Keratinocyte (primary cell): ENCODE measurements around the gene CERK. TPM values are rescaled to one million over a fixed set of nuclear protein-coding genes. Genes with fewer than 3 reads are reported as not detected.

Experiments used
- DNase-seq: peaks from one replicate; pipeline ENCODE4 v3.0.0-alpha.2; 2011; ENCODE audit warnings: low read depth, missing footprints, low spot score
- FAIRE-seq: peaks from 2 replicates; lab custom pipeline; 2011; peaks lifted over from hg19 to GRCh38; lab: Jason Lieb, UNC
- H2AFZ ChIP-seq: 2 replicates; pipeline ENCODE4 v1.6.0; 2012; ENCODE audit warnings: low read length, control low read depth, inconsistent platforms; ENCODE audit not compliant: control insufficient read depth
- H3K27ac ChIP-seq: 2 replicates; pipeline ENCODE4 v1.5.1; 2011; ENCODE audit warnings: low read length; ENCODE audit not compliant: control insufficient read depth, insufficient read depth
- H3K27me3 ChIP-seq: 3 replicates; pipeline ENCODE4 v1.6.0; 2011; ENCODE audit warnings: low read length; ENCODE audit not compliant: control insufficient read depth, insufficient read depth; ENCODE audit errors: extremely low read depth
- H3K36me3 ChIP-seq, 2 experiments: 2 replicates in 1 of 2; 3 replicates in 1 of 2; pipeline ENCODE4 v1.5.1; 2011; ENCODE audit warnings: low read length in 2 of 2, mild to moderate bottlenecking in 1 of 2; ENCODE audit not compliant: control insufficient read depth in 2 of 2, insufficient read depth in 2 of 2; ENCODE audit errors: extremely low read depth in 1 of 2
- H3K4me1 ChIP-seq: 3 replicates; pipeline ENCODE4 v1.5.1; 2011; ENCODE audit warnings: low read length; ENCODE audit not compliant: control insufficient read depth, insufficient read depth; ENCODE audit errors: extremely low read depth
- H3K4me2 ChIP-seq: 3 replicates; pipeline ENCODE4 v1.6.0; 2011; ENCODE audit warnings: low read depth, low read length; ENCODE audit not compliant: control insufficient read depth, insufficient read depth; ENCODE audit errors: extremely low read depth
- H3K4me3 ChIP-seq, 3 experiments: fragments of 200-600 bp in 1 of 3; sonication (generic) in 1 of 3; 2 replicates in 2 of 3; 3 replicates in 1 of 3; pipeline ENCODE4 v1.5.1; 2011 to 2016; ENCODE audit warnings: low read length in 3 of 3, mild to moderate bottlenecking in 3 of 3, control low read depth in 2 of 3, inconsistent platforms in 1 of 3, low read depth in 1 of 3, mixed read lengths in 1 of 3, mixed run types in 1 of 3, moderate library complexity in 1 of 3; ENCODE audit not compliant: control insufficient read depth in 2 of 3, insufficient read depth in 2 of 3; ENCODE audit errors: extremely low read depth in 1 of 3
- H3K79me2 ChIP-seq: 2 replicates; pipeline ENCODE4 v1.6.0; 2012; ENCODE audit warnings: low read length; ENCODE audit not compliant: control insufficient read depth, insufficient read depth
- H3K9ac ChIP-seq: 3 replicates; pipeline ENCODE4 v1.6.0; 2011; ENCODE audit warnings: low read length; ENCODE audit not compliant: control insufficient read depth, insufficient read depth; ENCODE audit errors: extremely low read depth
- H3K9me1 ChIP-seq: 3 replicates; pipeline ENCODE4 v1.6.0; 2011; ENCODE audit warnings: low read length; ENCODE audit not compliant: control insufficient read depth, insufficient read depth; ENCODE audit errors: extremely low read depth
- H3K9me3 ChIP-seq: 2 replicates; pipeline ENCODE4 v1.5.1; 2012; ENCODE audit warnings: low read depth, low read length; ENCODE audit not compliant: control insufficient read depth
- H4K20me1 ChIP-seq: 3 replicates; pipeline ENCODE4 v1.6.0; 2011; ENCODE audit warnings: low read length; ENCODE audit not compliant: control insufficient read depth, insufficient read depth; ENCODE audit errors: extremely low read depth
- CTCF ChIP-seq, 3 experiments: IDR thresholded peaks in 1 of 3; conservative IDR thresholded peaks in 1 of 3; optimal IDR thresholded peaks in 1 of 3; 2 replicates in 2 of 3; 3 replicates in 1 of 3; pipeline versions ENCODE3 to v1.5.1; 2011; ENCODE audit warnings: low read length in 3 of 3, mild to moderate bottlenecking in 3 of 3, moderate library complexity in 2 of 3, control low read depth in 1 of 3, inconsistent platforms in 1 of 3; ENCODE audit not compliant: insufficient read depth in 2 of 3; ENCODE audit errors: extremely low read depth in 1 of 3
- EZH2 ChIP-seq: IDR thresholded peaks from one replicate; pipeline ENCODE4 v1.6.1; 2012; ENCODE audit warnings: inconsistent platforms, mild to moderate bottlenecking, low read length, moderate library complexity
- dilution Hi-C: fragments of 300-500 bp; cut with MboI; formaldehyde crosslinking; loops from one replicate; pipeline ENCODE4 v1.7.0; 2020; ENCODE audit warnings: low sequenced_read_pairs; ENCODE audit not compliant: extremely low pct_ligation_motif_present
- polyA plus RNA-seq, 5 experiments: library from polyadenylated mRNA; depleted of rRNA in 3 of 5; stranded (reverse) in 3 of 5; stranded (forward) in 1 of 5; unstranded in 1 of 5; fragments of >200 nt; gene quantifications; 1 replicate in 1 of 5; 2 replicates in 3 of 5; 3 replicates in 1 of 5; pipeline versions ENCODE4 v1.2.1 to v1.2.3, GENCODE V29; 2011 to 2012; ENCODE audit warnings: missing spikeins in 2 of 5, low read depth in 1 of 5, low replicate concordance in 1 of 5

CERK gene
- polyA plus RNA-seq, 1 donor (not counting 4 experiments of a cell fraction or from before 2014, with no cell fraction given) = 11.9 TPM

DNA sequence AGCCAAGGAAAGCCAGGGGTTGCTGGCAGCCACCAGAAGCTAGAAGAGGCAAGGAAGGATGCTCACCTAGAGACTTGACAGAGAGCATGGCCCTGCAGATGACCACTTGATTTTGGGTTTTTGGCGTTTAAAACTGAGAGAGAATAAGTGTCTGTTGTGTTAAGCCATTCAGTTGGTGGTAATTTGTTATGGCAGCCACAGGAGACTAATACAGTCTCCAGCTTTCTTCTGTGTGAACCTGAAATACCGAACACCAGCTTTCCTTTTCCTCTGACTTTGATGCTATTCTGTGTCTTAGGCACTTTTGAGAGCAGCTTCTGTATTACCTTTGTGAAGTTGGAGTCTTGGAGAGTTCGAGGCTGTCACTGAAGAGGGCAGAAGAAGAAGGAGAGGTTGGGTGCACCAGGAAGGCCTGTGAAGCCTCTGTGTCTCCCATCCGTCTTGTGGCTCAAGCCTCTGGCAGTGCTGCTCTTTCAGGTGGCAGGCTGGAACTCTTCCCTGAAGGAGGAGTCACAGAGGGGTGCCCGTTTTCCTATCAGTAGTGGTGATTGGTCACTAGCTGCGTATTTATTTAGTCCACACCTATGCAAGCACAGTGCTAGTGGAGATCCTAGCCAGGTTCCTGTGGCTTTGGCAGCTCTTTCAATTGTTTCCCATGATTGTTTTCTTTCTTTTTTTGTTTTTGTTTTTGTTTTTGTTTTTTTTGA lies 26.9 kb upstream of the CERK start:
- TF ChIP-seq CTCF (optimal IDR thresholded peaks at IDR 0.05 in 1 of 3, IDR thresholded peaks at IDR 0.05 in 1 of 3, conservative IDR thresholded peaks at IDR 0.05 in 1 of 3; ENCODE audit: extremely low read depth in 1 of 3, insufficient read depth in 2 of 3, low read length in 3 of 3) (no peak), EZH2 (no peak)
- H3K27me3 ChIP-seq = no peaks in the 10 kb centered on the region
- no peak overlapping the region for H3K27ac ChIP-seq
- H3K4me2 ChIP-seq = no peak overlapping the region
- H3K9me1 ChIP-seq = no peaks in the 10 kb centered on the region
- no peak overlapping the region for H3K4me3 ChIP-seq
- H4K20me1 ChIP-seq = no peaks in the 10 kb centered on the region
- H3K36me3 ChIP-seq = peaks cover 0 to 1% of the 10 kb centered on the region in 2 experiments
- FAIRE-seq = no peak
- peaks cover 15% of the 10 kb centered on the region for H3K4me1 ChIP-seq
- peaks cover 74% of the 10 kb centered on the region for H3K79me2 ChIP-seq
- H2AFZ ChIP-seq = no peak overlapping the region
- no peak overlapping the region for H3K9ac ChIP-seq
- H3K9me3 ChIP-seq = no peaks in the 10 kb centered on the region
- no peak for DNase-seq
- dilution Hi-C loops = no loop called here

DNA sequence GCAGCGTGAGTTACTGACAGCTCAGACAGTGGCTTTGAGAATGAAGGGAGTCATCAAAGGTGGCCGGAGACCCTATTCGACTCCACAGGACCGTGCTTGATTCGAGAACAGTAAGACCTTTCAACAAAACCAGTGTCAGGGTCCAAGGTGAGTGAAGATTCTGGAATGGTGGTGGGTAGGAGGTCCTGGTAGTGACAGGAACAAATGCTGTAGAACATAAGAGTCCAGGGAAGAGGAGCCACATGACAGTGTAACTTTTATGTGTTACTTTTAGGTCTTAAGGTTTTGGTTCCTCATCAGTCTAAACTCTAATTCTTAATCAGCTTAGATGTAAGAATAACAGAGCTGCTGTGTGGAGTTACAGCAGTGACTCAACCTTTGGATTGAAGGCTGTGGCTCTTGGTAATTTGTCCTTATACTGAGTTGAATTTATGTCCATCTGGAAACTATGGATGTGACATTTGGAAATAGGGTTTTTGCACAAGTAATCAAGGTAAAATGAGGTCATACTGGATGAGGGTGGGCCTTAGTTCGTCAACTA lies 26.2 kb upstream of the CERK start:
- no peak for FAIRE-seq
- H3K4me3 ChIP-seq = no peak overlapping the region
- H3K9me1 ChIP-seq = no peaks in the 10 kb centered on the region
- no peak for TF ChIP-seq CTCF (optimal IDR thresholded peaks at IDR 0.05 in 1 of 3, IDR thresholded peaks at IDR 0.05 in 1 of 3, conservative IDR thresholded peaks at IDR 0.05 in 1 of 3; ENCODE audit: extremely low read depth in 1 of 3, insufficient read depth in 2 of 3, low read length in 3 of 3)
- no peak for TF ChIP-seq EZH2
- peaks cover 67% of the 10 kb centered on the region for H3K79me2 ChIP-seq
- peak overlapping the region; percentile 96 for H3K4me2 ChIP-seq
- peaks cover 15% of the 10 kb centered on the region for H3K4me1 ChIP-seq
- dilution Hi-C loops = no loop called here
- peaks cover 0 to 1% of the 10 kb centered on the region in 2 experiments for H3K36me3 ChIP-seq
- no peak overlapping the region for H3K27ac ChIP-seq
- no peaks in the 10 kb centered on the region for H4K20me1 ChIP-seq
- no peak overlapping the region for H3K9ac ChIP-seq
- no peaks in the 10 kb centered on the region for H3K27me3 ChIP-seq
- no peaks in the 10 kb centered on the region for H3K9me3 ChIP-seq
- H2AFZ ChIP-seq = no peak overlapping the region
- DNase-seq = no peak
